Hepatocyte (in vitro differentiated cells): ENCODE measurements around the gene TMEM52B.

Experiments
- EZH2 ChIP-seq: fragments of 200-600 bp; sonication (generic); IDR thresholded peaks from 2 replicates; pipeline ENCODE4 v1.6.1; 2016; ENCODE audit warnings: antibody characterized with exemption, mild to moderate bottlenecking, borderline replicate concordance
- EZH2phosphoT487 ChIP-seq: fragments of 200-600 bp; sonication (generic); IDR thresholded peaks from one replicate; pipeline ENCODE4 v1.6.1; 2018; ENCODE audit warnings: antibody characterized with exemption, mild to moderate bottlenecking, low read depth, moderate library complexity; ENCODE audit not compliant: unreplicated experiment, severe bottlenecking
- TF ChIP-seq, protein P1 (sequence below): fragments of 200-600 bp; sonication (generic); IDR thresholded peaks from 2 replicates; pipeline ENCODE4 v1.5.1; 2016; ENCODE audit warnings: antibody characterized with exemption, mild to moderate bottlenecking; ENCODE audit not compliant: poor library complexity

DNA sequence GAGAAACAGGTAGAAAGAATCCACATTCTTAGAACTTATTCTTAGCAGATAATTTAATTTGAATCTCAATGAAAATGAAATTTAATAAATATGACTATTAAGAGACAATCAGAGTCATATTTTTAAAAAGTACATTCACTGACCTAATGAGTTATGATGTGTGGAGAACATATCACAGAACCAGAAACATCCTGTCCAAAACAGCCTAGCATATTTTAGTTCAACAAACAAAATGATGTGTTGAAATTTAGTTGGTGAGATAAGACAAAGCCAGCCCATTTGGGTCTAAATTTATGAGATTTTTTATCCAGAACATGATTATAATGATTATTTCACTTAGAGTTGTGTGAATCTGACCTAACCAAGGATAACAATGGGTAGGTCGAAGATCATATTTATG lies 59.7 kb downstream of the TMEM52B start:
- TF ChIP-seq, protein P1, sequence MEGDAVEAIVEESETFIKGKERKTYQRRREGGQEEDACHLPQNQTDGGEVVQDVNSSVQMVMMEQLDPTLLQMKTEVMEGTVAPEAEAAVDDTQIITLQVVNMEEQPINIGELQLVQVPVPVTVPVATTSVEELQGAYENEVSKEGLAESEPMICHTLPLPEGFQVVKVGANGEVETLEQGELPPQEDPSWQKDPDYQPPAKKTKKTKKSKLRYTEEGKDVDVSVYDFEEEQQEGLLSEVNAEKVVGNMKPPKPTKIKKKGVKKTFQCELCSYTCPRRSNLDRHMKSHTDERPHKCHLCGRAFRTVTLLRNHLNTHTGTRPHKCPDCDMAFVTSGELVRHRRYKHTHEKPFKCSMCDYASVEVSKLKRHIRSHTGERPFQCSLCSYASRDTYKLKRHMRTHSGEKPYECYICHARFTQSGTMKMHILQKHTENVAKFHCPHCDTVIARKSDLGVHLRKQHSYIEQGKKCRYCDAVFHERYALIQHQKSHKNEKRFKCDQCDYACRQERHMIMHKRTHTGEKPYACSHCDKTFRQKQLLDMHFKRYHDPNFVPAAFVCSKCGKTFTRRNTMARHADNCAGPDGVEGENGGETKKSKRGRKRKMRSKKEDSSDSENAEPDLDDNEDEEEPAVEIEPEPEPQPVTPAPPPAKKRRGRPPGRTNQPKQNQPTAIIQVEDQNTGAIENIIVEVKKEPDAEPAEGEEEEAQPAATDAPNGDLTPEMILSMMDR = no peak
- TF ChIP-seq EZH2 = no peak
- no peak for TF ChIP-seq EZH2phosphoT487
